HCT116 (cell line): ENCODE data around the gene ARMS2. TPM values are rescaled to one million over a fixed set of nuclear protein-coding genes. Genes with fewer than 3 reads are reported as not detected.

Experiments used
- ATAC-seq: fragments of 200-7000 bp; cut with Tn5 transposase; 2 replicates; pipeline ENCODE4 v1.9.1; 2020; ENCODE audit warnings: mild to moderate bottlenecking, moderate library complexity
- BruUV-seq: library from RNA; stranded (reverse); fragments of 400-500 nt; replicated peaks from 2 replicates; lab custom pipeline; 2021; lab: Mats Ljungman, UMichigan
- CTCF ChIA-PET: fragments of 300-600 bp; sonication (Branson Sonifier 250); formaldehyde crosslinking; loops from one replicate; lab custom pipeline; 2021; ENCODE audit warnings: antibody characterized with exemption; lab: Charles Lee
- POLR2A ChIA-PET: fragments of 300-600, 350-600 bp; sonication (Branson Sonifier 250); formaldehyde crosslinking; loops from one replicate; lab custom pipeline; 2021; ENCODE audit warnings: antibody characterized with exemption; lab: Charles Lee
- RAD21 ChIA-PET, 2 experiments: fragments of 300-600 bp; sonication (Branson Sonifier 250); formaldehyde crosslinking; loops; one replicate each; lab custom pipeline; 2023; ENCODE audit warnings: low total read pairs in 2 of 2; ENCODE audit not compliant: uncharacterized antibody in 2 of 2, unreplicated experiment in 2 of 2, low non-redundant PET in 1 of 2; lab: Charles Lee
- DNase-seq: peaks from one replicate; pipeline ENCODE4 v3.0.0-alpha.2; 2010; ENCODE audit warnings: low read depth, low spot score
- H2AFZ ChIP-seq: fragments of 200-600 bp; shearing (Covaris generic), sonication (generic); 2 replicates; pipeline ENCODE4 v1.6.1; 2017; ENCODE audit warnings: low read depth, mixed run types, mixed read lengths, antibody characterized with exemption, low read length; ENCODE audit not compliant: poor library complexity, severe bottlenecking
- H3K27ac ChIP-seq: 2 replicates; pipeline ENCODE4 v1.5.1; 2012; ENCODE audit warnings: low read depth, low read length
- H3K27me3 ChIP-seq: fragments of 200-600 bp; sonication (generic); 2 replicates; pipeline ENCODE4 v1.6.1; 2016; ENCODE audit warnings: mixed run types, low read length, mixed read lengths; ENCODE audit not compliant: insufficient read depth
- H3K36me3 ChIP-seq, 2 experiments: fragments of 200-500 bp in 1 of 2; fragments of 200-600 bp in 1 of 2; sonication (Bioruptor generic) in 1 of 2; sonication (generic) in 1 of 2; 2 replicates each; pipeline versions ENCODE4 v1.5.1 to v1.6.1; 2014 to 2016; ENCODE audit warnings: low read length in 2 of 2, inconsistent platforms in 1 of 2, mixed read lengths in 1 of 2, mixed run types in 1 of 2; ENCODE audit not compliant: insufficient read depth in 2 of 2, control insufficient read depth in 1 of 2
- H3K4me1 ChIP-seq, 2 experiments: fragments of 200-600 bp in 1 of 2; sonication (generic) in 1 of 2; 2 replicates each; pipeline versions ENCODE4 v1.5.1 to v1.6.1; 2012 to 2017; ENCODE audit warnings: low read length in 2 of 2, inconsistent platforms in 1 of 2, mild to moderate bottlenecking in 1 of 2, mixed read lengths in 1 of 2, mixed run types in 1 of 2, moderate library complexity in 1 of 2; ENCODE audit not compliant: insufficient read depth in 2 of 2, control insufficient read depth in 1 of 2
- H3K4me2 ChIP-seq: fragments of 200-600 bp; sonication (generic); 2 replicates; pipeline ENCODE4 v1.6.1; 2017; ENCODE audit warnings: mixed run types, low read length, mixed read lengths
- H3K4me3 ChIP-seq, 2 experiments: fragments of 200-600 bp in 1 of 2; sonication (generic) in 1 of 2; replicated peaks in 1 of 2; 2 replicates each; pipeline ENCODE4 v1.5.1; 2011 to 2016; ENCODE audit warnings: low read length in 2 of 2, control low read depth in 1 of 2, low read depth in 1 of 2, mild to moderate bottlenecking in 1 of 2, mixed read lengths in 1 of 2, mixed run types in 1 of 2
- H3K79me2 ChIP-seq: fragments of 200-600 bp; sonication (generic); 2 replicates; pipeline ENCODE4 v1.6.1; 2017; ENCODE audit warnings: mild to moderate bottlenecking, mixed run types, low read length, moderate library complexity, mixed read lengths; ENCODE audit not compliant: insufficient read depth
- H3K9ac ChIP-seq: fragments of 200-600 bp; sonication (generic); 2 replicates; pipeline ENCODE4 v1.6.1; 2016; ENCODE audit warnings: low read length, mixed read lengths
- H3K9me2 ChIP-seq: fragments of 200-600 bp; sonication (generic), shearing (Covaris generic); 2 replicates; pipeline ENCODE4 v1.6.1; 2017; ENCODE audit warnings: mixed run types, mild to moderate bottlenecking, moderate library complexity; ENCODE audit not compliant: insufficient read depth
- H3K9me3 ChIP-seq, 2 experiments: fragments of 200-500 bp in 1 of 2; fragments of 200-600 bp in 1 of 2; sonication (Bioruptor generic) in 1 of 2; sonication (generic) in 1 of 2; 2 replicates each; pipeline ENCODE4 v1.6.1; 2014 to 2017; ENCODE audit warnings: low read length in 2 of 2, mixed read lengths in 2 of 2, inconsistent platforms in 1 of 2, low read depth in 1 of 2, mild to moderate bottlenecking in 1 of 2, mixed run types in 1 of 2, moderate library complexity in 1 of 2; ENCODE audit not compliant: control insufficient read depth in 1 of 2, insufficient read depth in 1 of 2
- H4K20me1 ChIP-seq: fragments of 200-600 bp; sonication (generic), shearing (Covaris generic); 2 replicates; pipeline ENCODE4 v1.6.1; 2017; ENCODE audit warnings: mixed run types, mild to moderate bottlenecking, moderate library complexity; ENCODE audit not compliant: insufficient read depth
- ATF3 ChIP-seq: IDR thresholded peaks from 2 replicates; pipeline ENCODE4 v1.6.1; 2012
- CBX3 ChIP-seq: IDR thresholded peaks from 2 replicates; pipeline ENCODE4 v1.6.1; 2012; ENCODE audit warnings: low read depth
- CEBPB ChIP-seq: IDR thresholded peaks from 2 replicates; pipeline ENCODE4 v1.6.1; 2012; ENCODE audit warnings: low read depth
- EGR1 ChIP-seq: IDR thresholded peaks from 2 replicates; pipeline ENCODE4 v1.6.1; 2012; ENCODE audit warnings: low read depth
- ELF1 ChIP-seq: IDR thresholded peaks from 2 replicates; pipeline ENCODE4 v1.6.1; 2012; ENCODE audit warnings: low read depth, borderline replicate concordance
- EZH2 ChIP-seq: fragments of 200-600 bp; sonication (generic); IDR thresholded peaks from 2 replicates; pipeline ENCODE4 v1.6.1; 2017; ENCODE audit warnings: antibody characterized with exemption, mixed run types
- FOSL1 ChIP-seq: IDR thresholded peaks from 2 replicates; pipeline ENCODE4 v1.6.1; 2012; ENCODE audit warnings: low read depth
- JUND ChIP-seq: IDR thresholded peaks from 2 replicates; pipeline ENCODE4 v1.6.1; 2012
- MAX ChIP-seq: IDR thresholded peaks from 2 replicates; pipeline ENCODE4 v1.6.1; 2012
- POLR2AphosphoS5 ChIP-seq: IDR thresholded peaks from 2 replicates; pipeline ENCODE4 v1.6.1; 2011; ENCODE audit warnings: mild to moderate bottlenecking, low read depth, low read length, moderate library complexity
- RAD21 ChIP-seq: IDR thresholded peaks from 2 replicates; pipeline ENCODE4 v1.6.1; 2012; ENCODE audit warnings: low read depth, mild to moderate bottlenecking
- SIN3A ChIP-seq: IDR thresholded peaks from 2 replicates; pipeline ENCODE4 v1.6.1; 2012; ENCODE audit warnings: low read depth
- SP1 ChIP-seq: IDR thresholded peaks from 2 replicates; pipeline ENCODE4 v1.6.1; 2012; ENCODE audit warnings: low read depth
- SRF ChIP-seq: IDR thresholded peaks from 2 replicates; pipeline ENCODE4 v1.6.1; 2012; ENCODE audit warnings: low read depth
- YY1 ChIP-seq: IDR thresholded peaks from 2 replicates; pipeline ENCODE4 v1.6.1; 2011; ENCODE audit warnings: low read length, low read depth, moderate library complexity, mild to moderate bottlenecking; ENCODE audit not compliant: insufficient replicate concordance; ENCODE audit errors: extremely low read depth
- ZBTB33 ChIP-seq: IDR thresholded peaks from 2 replicates; pipeline ENCODE4 v1.6.1; 2011; ENCODE audit warnings: mild to moderate bottlenecking, low read length, moderate library complexity; ENCODE audit not compliant: insufficient replicate concordance; ENCODE audit errors: extremely low read depth
- ZFX ChIP-seq: fragments of 450-650 bp; IDR thresholded peaks from 2 replicates; pipeline ENCODE4 v1.6.1; 2017
- ZNF274 ChIP-seq: fragments of 200-500 bp; sonication (Bioruptor generic); IDR thresholded peaks from 2 replicates; pipeline ENCODE4 v1.6.1; 2014; ENCODE audit warnings: mild to moderate bottlenecking, low read depth, low read length, inconsistent platforms
- intact Hi-C: fragments of 100-400 bp; cut with micrococcal nuclease; formaldehyde crosslinking; loops from 2 replicates; pipeline ENCODE4 v1.10.0; 2022
- total RNA-seq: library from RNA; stranded (reverse); gene quantifications from one replicate; pipeline ENCODE4 v1.2.1, GENCODE V29; 2021; ENCODE audit not compliant: unreplicated experiment

ARMS2 gene
- total RNA-seq, 1 experiment from 2014 or later = not detected

GRCh38 chr10:122465401-122466040 lies 11.1 kb downstream of the ARMS2 start:
- Histone ChIP-seq H3K27ac (no peak overlapping the region), H3K9ac (no peak overlapping the region), H3K9me3 (no peaks in the 10 kb centered on the region), H3K4me1 (peaks cover 7 to 13% of the 10 kb centered on the region in 2 experiments; a peak in 3 of 4 replicates), H2AFZ (no peak overlapping the region), H3K4me3 (no peak overlapping the region), H4K20me1 (no peaks in the 10 kb centered on the region), H3K4me2 (no peak overlapping the region), H3K79me2 (no peaks in the 10 kb centered on the region), H3K9me2 (no peaks in the 10 kb centered on the region), H3K27me3 (peaks cover 32% of the 10 kb centered on the region; the same call in 1 of the 2 replicates), H3K36me3 (no peaks in the 10 kb centered on the region)
- BruUV-seq = no TSS peak
- CTCF ChIA-PET = no interaction called here
- RAD21 ChIA-PET = no interaction called here
- intact Hi-C loops = no loop called here
- ATAC-seq (no peak), DNase-seq (no peak)
- POLR2A ChIA-PET = no interaction called here
- no peak for TF ChIP-seq ZFX

- POLR2A ChIA-PET = no interaction called here
- Histone ChIP-seq H2AFZ (no peak overlapping the region), H3K4me1 (peaks cover 7 to 13% of the 10 kb centered on the region in 2 experiments; a peak in 3 of 4 replicates), H3K36me3 (no peaks in the 10 kb centered on the region), H4K20me1 (no peaks in the 10 kb centered on the region), H3K9me2 (no peaks in the 10 kb centered on the region), H3K27me3 (peaks cover 32% of the 10 kb centered on the region; the same call in 1 of the 2 replicates), H3K4me3 (no peak overlapping the region), H3K79me2 (no peaks in the 10 kb centered on the region), H3K9me3 (no peaks in the 10 kb centered on the region), H3K27ac (no peak overlapping the region), H3K9ac (no peak overlapping the region), H3K4me2 (no peak overlapping the region)
- CTCF ChIA-PET = interaction anchor here (2.9 kb wide), 1 partner anchor 99 kb away, joined by 7 read pairs; no protein-coding TSS in a partner anchor
- DNase-seq (no peak), ATAC-seq (no peak)
- RAD21 ChIA-PET = no interaction called here
- intact Hi-C loops = no loop called here
- BruUV-seq = no TSS peak
- TF ChIP-seq CBX3 (no peak), ZBTB33 (no peak), SIN3A (no peak), ATF3 (no peak), SP1 (no peak), SRF (no peak), MAX (no peak), EZH2 (no peak), JUND (no peak), CEBPB (no peak), EGR1 (no peak), ZFX (no peak), RAD21 (no peak), POLR2AphosphoS5 (no peak), ELF1 (no peak), FOSL1 (no peak), ZNF274 (no peak), YY1 (no peak)
Observed at GRCh38 chr10:122466951-122467381, 12.5 kb downstream of the ARMS2 start.
